IMR-90 (cell line): Measurements from ENCODE around the gene DGKH. TPM values are rescaled to one million over a fixed set of nuclear protein-coding genes. Genes with fewer than 3 reads are reported as not detected.

Source experiments
- ATAC-seq: fragments of 200-7000 bp; cut with Tn5 transposase; 2 replicates; pipeline ENCODE4 v1.9.1; 2020; ENCODE audit warnings: low read depth, mild to moderate bottlenecking, moderate library complexity
- BruUV-seq: library from RNA; stranded (reverse); fragments of 400-500 nt; replicated peaks from 2 replicates; lab custom pipeline; 2021; lab: Mats Ljungman, UMichigan
- CTCF ChIA-PET: fragments of 300-600 bp; formaldehyde crosslinking; extraction: SDS; loops from one replicate; lab custom pipeline; 2021; ENCODE audit warnings: antibody characterized with exemption; lab: Yijun Ruan, JAX
- POLR2A ChIA-PET: fragments of 300-600 bp; sonication (Branson Sonifier 250); formaldehyde crosslinking; loops from one replicate; lab custom pipeline; 2022; ENCODE audit warnings: antibody characterized with exemption; ENCODE audit not compliant: unreplicated experiment; lab: Charles Lee
- DNase-seq: peaks from one replicate; pipeline ENCODE4 v3.0.0; 2013
- H2AFZ ChIP-seq: replicated peaks from 2 replicates; pipeline ENCODE3; 2013; ENCODE audit warnings: low read length, mild to moderate bottlenecking; ENCODE audit not compliant: poor library complexity
- H2AK5ac ChIP-seq: 2 replicates; pipeline ENCODE4 v1.6.1; 2013; ENCODE audit warnings: low read depth, low read length, inconsistent platforms
- H2AK9ac ChIP-seq: replicated peaks from 2 replicates; pipeline ENCODE3; 2013; ENCODE audit warnings: mild to moderate bottlenecking, low read depth, low read length, moderate library complexity; ENCODE audit not compliant: poor library complexity
- H2BK120ac ChIP-seq: 2 replicates; pipeline ENCODE4 v1.6.1; 2013; ENCODE audit warnings: low read depth, low read length, inconsistent platforms
- H2BK15ac ChIP-seq: 3 replicates; pipeline ENCODE4 v1.6.1; 2013; ENCODE audit warnings: low read depth, low read length, inconsistent platforms
- H2BK20ac ChIP-seq: 2 replicates; pipeline ENCODE4 v1.6.1; 2013; ENCODE audit warnings: low read depth, mild to moderate bottlenecking, inconsistent platforms, low read length, moderate library complexity
- H2BK5ac ChIP-seq: 2 replicates; pipeline ENCODE4 v1.6.1; 2013; ENCODE audit warnings: mild to moderate bottlenecking, low read depth, low read length, inconsistent platforms; ENCODE audit not compliant: poor library complexity, severe bottlenecking
- H3K14ac ChIP-seq: replicated peaks from 2 replicates; pipeline ENCODE4 v1.6.1; 2013; ENCODE audit warnings: low read depth, low read length, inconsistent platforms
- H3K18ac ChIP-seq: 2 replicates; pipeline ENCODE4 v1.6.1; 2013; ENCODE audit warnings: low read depth, low read length, control low read depth
- H3K23ac ChIP-seq: 2 replicates; pipeline ENCODE4 v1.6.1; 2013; ENCODE audit warnings: low read depth, low read length, inconsistent platforms
- H3K27ac ChIP-seq: 2 replicates; pipeline ENCODE4 v1.5.1; 2013; ENCODE audit warnings: mild to moderate bottlenecking, control low read depth, low read length; ENCODE audit not compliant: insufficient read depth
- H3K27me3 ChIP-seq: 2 replicates; pipeline ENCODE4 v1.6.1; 2013; ENCODE audit warnings: low read length; ENCODE audit not compliant: control insufficient read depth, insufficient read depth
- H3K36me3 ChIP-seq: 2 replicates; pipeline ENCODE4 v1.6.1; 2013; ENCODE audit warnings: low read length, mixed read lengths; ENCODE audit not compliant: control insufficient read depth, insufficient read depth
- H3K4ac ChIP-seq: 2 replicates; pipeline ENCODE4 v1.6.1; 2013; ENCODE audit warnings: low read depth, low read length, inconsistent platforms
- H3K4me1 ChIP-seq: 2 replicates; pipeline ENCODE4 v1.6.1; 2013; ENCODE audit warnings: low read length, mixed read lengths; ENCODE audit not compliant: control insufficient read depth, insufficient read depth
- H3K4me2 ChIP-seq: 2 replicates; pipeline ENCODE4 v1.6.1; 2013; ENCODE audit warnings: low read depth, mild to moderate bottlenecking, control low read depth, low read length, moderate library complexity
- H3K4me3 ChIP-seq: 2 replicates; pipeline ENCODE4 v1.5.1; 2013; ENCODE audit warnings: low read depth, mild to moderate bottlenecking, control low read depth, low read length, moderate library complexity; ENCODE audit not compliant: insufficient read depth
- H3K56ac ChIP-seq: 2 replicates; pipeline ENCODE4 v1.6.1; 2013; ENCODE audit warnings: low read length, inconsistent platforms; ENCODE audit not compliant: insufficient read depth; ENCODE audit errors: extremely low read depth
- H3K79me1 ChIP-seq, 2 experiments: 2 replicates each; pipeline ENCODE4 v1.6.1; 2013; ENCODE audit warnings: low read length in 2 of 2, inconsistent platforms in 1 of 2, low read depth in 1 of 2
- H3K9ac ChIP-seq: 2 replicates; pipeline ENCODE4 v1.6.1; 2013; ENCODE audit warnings: low read depth, low read length, control low read depth
- H3K9me1 ChIP-seq: 2 replicates; pipeline ENCODE4 v1.6.1; 2013; ENCODE audit warnings: low read length, inconsistent platforms; ENCODE audit not compliant: insufficient read depth
- H3K9me3 ChIP-seq: 2 replicates; pipeline ENCODE4 v1.6.1; 2013; ENCODE audit warnings: low read length; ENCODE audit not compliant: control insufficient read depth, insufficient read depth
- H4K20me1 ChIP-seq: 2 replicates; pipeline ENCODE4 v1.6.1; 2013; ENCODE audit warnings: low read length, inconsistent platforms; ENCODE audit not compliant: insufficient read depth
- H4K5ac ChIP-seq: 2 replicates; pipeline ENCODE4 v1.6.1; 2013; ENCODE audit warnings: mild to moderate bottlenecking, low read depth, low read length, control low read depth
- H4K8ac ChIP-seq, 2 experiments: 2 replicates each; pipeline ENCODE4 v1.6.1; 2013; ENCODE audit warnings: low read depth in 2 of 2, low read length in 2 of 2, control low read depth in 1 of 2, inconsistent platforms in 1 of 2
- H4K91ac ChIP-seq: 2 replicates; pipeline ENCODE4 v1.6.1; 2013; ENCODE audit warnings: low read depth, low read length, inconsistent platforms; ENCODE audit not compliant: insufficient read depth
- BHLHE40 ChIP-seq: fragments of 150-350 bp; IDR thresholded peaks from 2 replicates; pipeline ENCODE4 v1.6.1; 2016; ENCODE audit warnings: mild to moderate bottlenecking, low read depth, low read length
- CEBPB ChIP-seq: IDR thresholded peaks from 2 replicates; pipeline ENCODE4 v1.6.1; 2012; ENCODE audit warnings: low read depth, low read length, improper control_type of control experiment
- CHD1 ChIP-seq: IDR thresholded peaks from 2 replicates; pipeline ENCODE4 v1.6.1; 2012; ENCODE audit warnings: low read depth, low read length, improper control_type of control experiment
- CTCF ChIP-seq: conservative IDR thresholded peaks from 2 replicates; pipeline ENCODE4 v1.5.1; 2012; ENCODE audit warnings: mild to moderate bottlenecking, low read depth, low read length, improper control_type of control experiment
- ELK1 ChIP-seq: fragments of 150-350 bp; IDR thresholded peaks from 2 replicates; pipeline ENCODE4 v1.6.1; 2016; ENCODE audit warnings: low read depth, mild to moderate bottlenecking, low read length, moderate library complexity, borderline replicate concordance
- FOS ChIP-seq: fragments of 150-350 bp; IDR thresholded peaks from 2 replicates; pipeline ENCODE4 v1.6.1; 2016; ENCODE audit warnings: low read depth, low read length
- MXI1 ChIP-seq: IDR thresholded peaks from 2 replicates; pipeline ENCODE4 v1.6.1; 2012; ENCODE audit warnings: low read depth, mild to moderate bottlenecking, low read length, moderate library complexity, borderline replicate concordance
- NFE2L2 ChIP-seq: fragments of 150-350 bp; IDR thresholded peaks from 2 replicates; pipeline ENCODE4 v1.6.1; 2016; ENCODE audit warnings: low read depth, mild to moderate bottlenecking, low read length
- RAD21 ChIP-seq: IDR thresholded peaks from 2 replicates; pipeline ENCODE4 v1.6.1; 2012; ENCODE audit warnings: low read length, improper control_type of control experiment
- RCOR1 ChIP-seq: IDR thresholded peaks from 2 replicates; pipeline ENCODE4 v1.6.1; 2012; ENCODE audit warnings: mild to moderate bottlenecking, low read length, improper control_type of control experiment; ENCODE audit not compliant: insufficient replicate concordance
- RFX5 ChIP-seq: IDR thresholded peaks from 2 replicates; pipeline ENCODE4 v1.8.0; 2012; ENCODE audit warnings: low read depth, mild to moderate bottlenecking, low read length, moderate library complexity
- USF2 ChIP-seq: fragments of 150-350 bp; IDR thresholded peaks from 2 replicates; pipeline ENCODE4 v1.6.1; 2017; ENCODE audit warnings: mild to moderate bottlenecking, antibody characterized with exemption, low read length, low read depth
- WGBS, 2 experiments: methylation state at CpG; one replicate each; pipeline versions ENCODE4 v1.1.5 to v1.1.7; 2013; ENCODE audit warnings: missing lambda C conversion rate in 2 of 2; ENCODE audit not compliant: insufficient read length in 1 of 2; ENCODE audit errors: extremely low coverage in 2 of 2; 5-methylcytosine and 5-hydroxymethylcytosine counted together
- dilution Hi-C: fragments of 300-500 bp; cut with HindIII; formaldehyde crosslinking; loops from one replicate; pipeline ENCODE4 v1.14.3; 2018; ENCODE audit warnings: low sequenced_read_pairs; ENCODE audit not compliant: unreplicated experiment
- in situ Hi-C: fragments of 300-500 bp; cut with MboI; formaldehyde crosslinking; loops from 3 replicates; pipeline ENCODE4 v1.14.3; 2019; ENCODE audit warnings: low sequenced_read_pairs, inconsistent platforms, mixed read lengths
- intact Hi-C: fragments of 100-400 bp; cut with micrococcal nuclease; formaldehyde crosslinking; loops from 2 replicates; pipeline ENCODE4 v1.10.0; 2022
- polyA plus RNA-seq, 3 experiments: library from polyadenylated mRNA; depleted of rRNA; stranded (reverse); fragments of >200 nt; gene quantifications; 2 replicates each; pipeline ENCODE4 v1.2.3, GENCODE V29; 2012; ENCODE audit warnings: low replicate concordance in 1 of 3
- total RNA-seq: library from RNA; depleted of rRNA; stranded (reverse); fragments of >200 nt; gene quantifications from 2 replicates; pipeline ENCODE4 v1.2.3, GENCODE V29; 2012

The DGKH gene
- total and polyA plus RNA-seq, 2 of the 4 experiments (the other 2 are of a cell fraction): 2.0 to 13.4 TPM

GRCh38 chr13:42071672-42072419 is 23.4 kb downstream of the DGKH start:
- no CpG with 5 or more reads among the region's 12 CpGs for WGBS, 2 experiments

More at GRCh38 chr13:42071672-42072419, 23.4 kb downstream of the DGKH start:
- no peak overlapping the region for H4K8ac ChIP-seq
- no peak overlapping the region for H2BK15ac ChIP-seq
- H3K4me1 ChIP-seq: peaks cover 2% of the 10 kb centered on the region; the same call in 1 of the 2 replicates
- no peak overlapping the region for H3K23ac ChIP-seq
- H3K4ac ChIP-seq: no peak overlapping the region
- intact Hi-C loops: no loop called here
- H2BK5ac ChIP-seq: no peak overlapping the region
- no peak overlapping the region for H2BK20ac ChIP-seq
- H3K36me3 ChIP-seq: no peaks in the 10 kb centered on the region
- no peak overlapping the region for H3K18ac ChIP-seq
- H2BK120ac ChIP-seq: no peak overlapping the region
- peaks cover 17 to 31% of the 10 kb centered on the region in 2 experiments for H3K79me1 ChIP-seq
- dilution Hi-C loops: no loop called here
- TF ChIP-seq FOS (no peak), CHD1 (no peak), RFX5 (no peak), CTCF (no peak), USF2 (no peak), ELK1 (no peak), RAD21 (no peak), RCOR1 (no peak), BHLHE40 (no peak), CEBPB (no peak), NFE2L2 (no peak), MXI1 (no peak)
- ChIA-PET POLR2A (no interaction called here), CTCF (no interaction called here)
- H3K4me3 ChIP-seq: no peak overlapping the region
- H3K27ac ChIP-seq: no peak overlapping the region
- in situ Hi-C loops: no loop called here
- BruUV-seq: no TSS peak
- no peaks in the 10 kb centered on the region for H3K27me3 ChIP-seq
- H4K20me1 ChIP-seq: no peaks in the 10 kb centered on the region; the same call in 1 of the 2 replicates
- no peak overlapping the region for H4K91ac ChIP-seq
- DNase-seq (peak; percentile 54), ATAC-seq (no peak)
- no peak overlapping the region for H2AK5ac ChIP-seq
- no peaks in the 10 kb centered on the region for H3K9me1 ChIP-seq
- no peak overlapping the region for H3K4me2 ChIP-seq
- no peaks in the 10 kb centered on the region for H3K9me3 ChIP-seq
- no peak overlapping the region for H3K14ac ChIP-seq
- H3K56ac ChIP-seq: no peak overlapping the region
- no peak overlapping the region for H4K5ac ChIP-seq
- no peak overlapping the region for H2AFZ ChIP-seq
- H3K9ac ChIP-seq: no peak overlapping the region
- H2AK9ac ChIP-seq: no peak overlapping the region
